ENCODE measurements around the gene CCDC154.

DNA sequence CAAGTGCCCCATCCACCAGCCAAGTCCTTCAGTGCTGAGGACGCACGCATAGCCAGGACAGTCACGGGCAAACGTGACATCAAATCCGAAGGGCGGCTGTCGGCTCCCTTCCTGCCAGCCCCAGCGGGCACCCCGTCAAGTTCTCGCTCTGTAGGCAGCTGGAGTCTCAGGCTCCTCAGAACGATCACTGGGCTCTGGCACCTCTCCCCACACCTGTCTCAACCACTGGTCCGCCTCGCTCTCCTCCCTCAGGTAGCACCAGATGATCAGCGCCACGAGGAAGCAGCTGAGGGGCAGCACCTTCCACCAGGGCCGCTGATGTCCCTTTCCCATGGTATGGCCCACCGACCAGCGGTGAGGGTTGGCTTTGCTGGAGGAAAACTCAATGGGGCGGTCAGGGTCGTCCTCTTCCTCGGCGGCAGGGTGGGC is 24.2 kb downstream of the CCDC154 start:
- no peak for TF ChIP-seq POLR2A (IDR thresholded peaks at IDR 0.05)
- TF ChIP-seq, protein P1, sequence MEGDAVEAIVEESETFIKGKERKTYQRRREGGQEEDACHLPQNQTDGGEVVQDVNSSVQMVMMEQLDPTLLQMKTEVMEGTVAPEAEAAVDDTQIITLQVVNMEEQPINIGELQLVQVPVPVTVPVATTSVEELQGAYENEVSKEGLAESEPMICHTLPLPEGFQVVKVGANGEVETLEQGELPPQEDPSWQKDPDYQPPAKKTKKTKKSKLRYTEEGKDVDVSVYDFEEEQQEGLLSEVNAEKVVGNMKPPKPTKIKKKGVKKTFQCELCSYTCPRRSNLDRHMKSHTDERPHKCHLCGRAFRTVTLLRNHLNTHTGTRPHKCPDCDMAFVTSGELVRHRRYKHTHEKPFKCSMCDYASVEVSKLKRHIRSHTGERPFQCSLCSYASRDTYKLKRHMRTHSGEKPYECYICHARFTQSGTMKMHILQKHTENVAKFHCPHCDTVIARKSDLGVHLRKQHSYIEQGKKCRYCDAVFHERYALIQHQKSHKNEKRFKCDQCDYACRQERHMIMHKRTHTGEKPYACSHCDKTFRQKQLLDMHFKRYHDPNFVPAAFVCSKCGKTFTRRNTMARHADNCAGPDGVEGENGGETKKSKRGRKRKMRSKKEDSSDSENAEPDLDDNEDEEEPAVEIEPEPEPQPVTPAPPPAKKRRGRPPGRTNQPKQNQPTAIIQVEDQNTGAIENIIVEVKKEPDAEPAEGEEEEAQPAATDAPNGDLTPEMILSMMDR (IDR thresholded peaks at IDR 0.05) = no peak

Measured in uterus (tissue), 2 donors.